HPDE6-E6E7 (cell line): ENCODE results near the gene GSTA1.
"Not testable (repeated sequence)": the region's sequence is repeated elsewhere in the genome, so short reads cannot be mapped to it uniquely, and the experiment has no call there.

Experiments used
- DNase-seq: peaks from one replicate; pipeline ENCODE4 v3.0.0; 2011; ENCODE audit warnings: missing footprints; ENCODE audit errors: extremely low spot score

Gene GSTA1

GRCh38 chr6:52757651-52758338 lies 45.8 kb downstream of the GSTA1 start:
- not testable (repeated sequence) for DNase-seq

DNA sequence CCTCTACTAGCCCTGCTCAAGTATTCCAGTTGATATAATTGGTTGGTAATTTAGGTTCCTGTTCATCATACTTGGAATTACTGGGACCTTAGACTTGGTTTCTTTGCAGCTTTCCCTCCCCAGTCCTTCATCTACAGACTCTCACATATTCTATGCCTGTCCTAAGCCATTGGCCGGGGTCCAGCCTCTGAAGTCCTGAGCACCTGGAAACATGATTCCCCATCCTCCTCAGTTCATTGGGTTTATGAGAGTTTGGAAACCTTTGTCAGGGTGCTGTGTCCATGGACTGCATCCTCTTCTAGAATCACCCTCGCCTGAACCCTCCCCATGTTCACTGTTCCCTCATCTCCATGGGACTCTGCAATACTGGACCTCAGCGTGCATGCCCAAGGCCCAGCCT lies 49.2 kb downstream of the GSTA1 start:
- DNase-seq, result no peak

DNA sequence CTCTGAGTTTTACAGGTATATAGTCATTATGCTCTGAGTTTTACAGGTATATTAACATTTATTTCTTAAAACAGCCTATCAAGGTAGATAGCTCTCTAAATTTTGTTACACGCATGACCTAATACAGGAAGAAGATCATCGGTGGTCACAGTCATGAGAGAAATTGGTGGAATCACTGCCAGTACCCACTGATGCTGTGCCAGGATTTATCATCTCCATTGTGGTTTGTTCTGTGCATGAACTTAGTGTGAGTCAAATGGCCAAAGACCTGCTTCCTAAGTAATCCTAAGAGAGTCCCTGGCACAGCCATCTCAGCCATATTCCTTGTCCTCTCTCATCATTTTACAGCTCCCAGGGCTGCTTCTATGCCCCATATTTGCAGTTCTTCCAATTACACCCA lies 50.5 kb downstream of the GSTA1 start:
- not testable (repeated sequence) for DNase-seq

- no peak for DNase-seq
Measured at GRCh38 chr6:52752310-52752709, 51.3 kb downstream of the GSTA1 start.

GRCh38 chr6:52749556-52750152 lies 54.0 kb downstream of the GSTA1 start:
- no peak for DNase-seq

DNA sequence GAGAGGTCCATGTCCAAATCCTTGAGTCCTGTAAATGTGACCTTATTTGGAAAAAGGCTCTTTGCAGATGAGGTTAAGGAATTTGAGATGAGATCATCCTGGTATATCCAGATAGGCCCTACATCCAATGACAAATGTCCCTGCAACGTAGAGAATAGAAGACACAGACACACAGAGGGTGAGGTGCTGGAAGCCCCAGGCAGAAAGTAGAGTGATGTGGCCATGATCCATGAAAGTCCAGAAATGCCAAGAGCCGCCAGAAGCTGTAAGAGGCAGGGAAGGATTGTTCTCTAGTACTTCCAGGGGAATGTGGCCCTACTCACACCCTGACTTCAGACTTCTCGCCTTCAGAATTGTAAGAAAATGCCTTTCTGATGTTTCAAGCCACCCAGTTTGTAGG lies 56.3 kb downstream of the GSTA1 start:
- DNase-seq, result not testable (repeated sequence)

GRCh38 chr6:52746213-52746612 lies 57.4 kb downstream of the GSTA1 start:
- no peak for DNase-seq

DNA sequence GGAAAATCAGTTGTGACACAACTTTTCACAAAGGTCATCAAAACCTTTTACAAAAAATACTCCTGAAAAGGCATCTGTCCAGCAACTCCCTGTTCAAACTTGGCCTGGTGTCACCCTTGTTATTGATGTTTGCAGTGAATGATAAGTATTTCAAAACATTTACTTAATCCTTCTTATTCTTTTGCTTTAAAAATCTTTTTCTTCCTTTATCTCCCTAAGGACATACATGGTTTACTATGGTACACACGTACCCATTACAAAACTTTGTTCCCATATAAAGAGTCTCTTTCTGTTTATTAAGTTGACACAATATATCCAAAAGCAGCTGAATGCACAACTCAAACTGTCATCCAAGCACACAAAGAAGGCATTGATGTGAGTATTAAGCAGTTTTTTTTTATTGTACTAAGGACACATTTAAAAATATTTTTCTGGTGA lies 57.8 kb downstream of the GSTA1 start:
- DNase-seq, result no peak

- no peak for DNase-seq
Measured at GRCh38 chr6:52741872-52742271, 61.7 kb downstream of the GSTA1 start.
